Measurements from ENCODE around the gene TSC22D1. TPM values are rescaled to one million over a fixed set of nuclear protein-coding genes. Genes with fewer than 3 reads are reported as not detected.

The TSC22D1 gene
- total RNA-seq, 1 donor = 173 TPM

- no peak overlapping the region for H3K4me2 ChIP-seq (ENCODE audit: insufficient read depth, low read length)
- no peak overlapping the region for H2AFZ ChIP-seq (ENCODE audit: low read length)
- H3K79me2 ChIP-seq (ENCODE audit: insufficient read depth, low read length) = peaks cover 65% of the 10 kb centered on the region
- TF ChIP-seq CTCF (IDR thresholded peaks at IDR 0.05; ENCODE audit: extremely low read depth, low read depth, low read length) = no peak
- no peak overlapping the region for H3K4me3 ChIP-seq (ENCODE audit: insufficient read depth, low read length)
- peaks cover 46% of the 10 kb centered on the region for H4K20me1 ChIP-seq (ENCODE audit: insufficient read depth, low read length)
- H3K4me1 ChIP-seq (ENCODE audit: insufficient read depth, low read length) = no peaks in the 10 kb centered on the region
- H3K27ac ChIP-seq (ENCODE audit: low read depth, low read length) = no peak overlapping the region
- no peaks in the 10 kb centered on the region for H3K27me3 ChIP-seq (ENCODE audit: insufficient read depth, low read length)
- H3K9me3 ChIP-seq (ENCODE audit: low read depth, low read length) = no peaks in the 10 kb centered on the region
- no peak for DNase-seq (ENCODE audit: insufficient read length, low spot score, missing footprints)
- H3K36me3 ChIP-seq (ENCODE audit: insufficient read depth, low read length) = peaks cover 5% of the 10 kb centered on the region
These were observed 127.8 kb downstream of the TSC22D1 start for GRCh38 chr13:44448373-44448772.

DNA sequence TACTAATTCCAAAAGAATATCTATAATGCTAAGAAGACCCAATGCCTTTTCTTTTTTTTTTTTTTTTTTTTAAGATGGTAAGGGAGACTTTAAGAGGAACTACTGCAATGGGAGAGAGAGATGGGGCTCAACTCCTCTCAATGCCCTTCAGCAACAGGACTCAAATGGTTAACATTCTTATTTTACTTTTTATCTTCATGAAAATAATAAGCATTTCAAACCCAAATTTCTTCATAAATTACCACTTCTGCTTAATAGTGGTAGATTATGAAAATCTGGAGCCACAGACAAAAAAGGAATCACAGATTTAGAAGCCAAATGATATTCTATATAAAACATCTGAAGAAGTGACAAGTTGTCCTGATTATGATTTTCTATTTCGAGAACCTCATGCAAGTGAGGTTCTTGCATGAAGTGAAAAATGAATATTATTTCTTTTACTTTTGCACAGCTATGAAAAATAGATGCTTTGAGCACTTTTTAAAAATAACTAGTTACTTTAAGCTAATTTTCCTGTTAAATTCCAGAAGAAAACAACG, 128.3 kb downstream of the TSC22D1 start:
- no peak for DNase-seq (ENCODE audit: insufficient read length, low spot score, missing footprints)
- Histone ChIP-seq H3K79me2 (ENCODE audit: insufficient read depth, low read length) (peaks cover 70% of the 10 kb centered on the region), H3K4me2 (ENCODE audit: insufficient read depth, low read length) (no peak overlapping the region), H2AFZ (ENCODE audit: low read length) (no peak overlapping the region), H3K27ac (ENCODE audit: low read depth, low read length) (no peak overlapping the region), H4K20me1 (ENCODE audit: insufficient read depth, low read length) (peaks cover 44% of the 10 kb centered on the region), H3K4me1 (ENCODE audit: insufficient read depth, low read length) (no peaks in the 10 kb centered on the region), H3K36me3 (ENCODE audit: insufficient read depth, low read length) (peaks cover 5% of the 10 kb centered on the region), H3K9me3 (ENCODE audit: low read depth, low read length) (no peaks in the 10 kb centered on the region), H3K4me3 (ENCODE audit: insufficient read depth, low read length) (no peak overlapping the region), H3K27me3 (ENCODE audit: insufficient read depth, low read length) (no peaks in the 10 kb centered on the region)
- no peak for TF ChIP-seq CTCF (IDR thresholded peaks at IDR 0.05; ENCODE audit: extremely low read depth, low read depth, low read length)

GRCh38 chr13:44440046-44440608, 136.0 kb downstream of the TSC22D1 start:
- Histone ChIP-seq H3K4me2 (ENCODE audit: insufficient read depth, low read length) (no peak overlapping the region), H3K4me1 (ENCODE audit: insufficient read depth, low read length) (peaks cover 18% of the 10 kb centered on the region), H3K9me3 (ENCODE audit: low read depth, low read length) (no peaks in the 10 kb centered on the region), H4K20me1 (ENCODE audit: insufficient read depth, low read length) (peaks cover 37% of the 10 kb centered on the region), H3K79me2 (ENCODE audit: insufficient read depth, low read length) (peaks cover 61% of the 10 kb centered on the region), H3K36me3 (ENCODE audit: insufficient read depth, low read length) (no peaks in the 10 kb centered on the region), H3K27ac (ENCODE audit: low read depth, low read length) (no peak overlapping the region), H3K4me3 (ENCODE audit: insufficient read depth, low read length) (no peak overlapping the region), H2AFZ (ENCODE audit: low read length) (no peak overlapping the region), H3K27me3 (ENCODE audit: insufficient read depth, low read length) (no peaks in the 10 kb centered on the region)
- no peak for TF ChIP-seq CTCF (IDR thresholded peaks at IDR 0.05; ENCODE audit: extremely low read depth, low read depth, low read length)
- DNase-seq (ENCODE audit: insufficient read length, low spot score, missing footprints) = no peak

DNA sequence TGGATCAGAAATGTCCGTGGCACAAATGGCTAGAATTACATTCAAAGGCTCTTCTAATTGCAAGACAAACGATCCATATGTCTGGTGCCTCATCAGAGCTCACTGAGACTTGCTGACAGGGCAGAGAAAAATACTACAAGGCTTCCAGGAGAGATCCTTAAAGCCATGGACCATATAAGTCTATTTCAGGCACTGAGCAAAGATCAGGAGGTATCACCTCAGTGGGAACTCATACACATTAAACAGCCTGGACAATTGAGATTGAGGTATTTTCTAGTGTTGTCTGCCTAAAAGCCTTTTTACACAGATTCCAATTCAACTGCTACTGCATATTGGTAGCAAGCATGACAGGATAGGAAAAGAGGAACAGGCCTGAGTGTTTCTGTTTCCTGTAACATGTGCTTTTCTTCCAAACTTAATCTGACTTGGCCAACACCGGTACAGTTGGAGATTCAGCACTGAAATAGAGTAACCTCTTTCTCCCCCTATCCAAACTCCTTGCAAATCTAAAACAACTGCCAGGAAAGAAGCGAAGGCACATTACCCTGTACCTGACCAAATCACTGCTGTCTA, 136.6 kb downstream of the TSC22D1 start:
- Histone ChIP-seq H3K4me3 (ENCODE audit: insufficient read depth, low read length) (no peak overlapping the region), H3K9me3 (ENCODE audit: low read depth, low read length) (no peaks in the 10 kb centered on the region), H3K36me3 (ENCODE audit: insufficient read depth, low read length) (peaks cover 3% of the 10 kb centered on the region), H3K79me2 (ENCODE audit: insufficient read depth, low read length) (peaks cover 59% of the 10 kb centered on the region), H4K20me1 (ENCODE audit: insufficient read depth, low read length) (peaks cover 37% of the 10 kb centered on the region), H3K27ac (ENCODE audit: low read depth, low read length) (no peak overlapping the region), H3K4me1 (ENCODE audit: insufficient read depth, low read length) (peaks cover 22% of the 10 kb centered on the region), H3K27me3 (ENCODE audit: insufficient read depth, low read length) (no peaks in the 10 kb centered on the region), H3K4me2 (ENCODE audit: insufficient read depth, low read length) (no peak overlapping the region), H2AFZ (ENCODE audit: low read length) (no peak overlapping the region)
- no peak for DNase-seq (ENCODE audit: insufficient read length, low spot score, missing footprints)
- no peak for TF ChIP-seq CTCF (IDR thresholded peaks at IDR 0.05; ENCODE audit: extremely low read depth, low read depth, low read length)
